Left ventricle myocardium inferior (tissue), 1 donor: ENCODE results near the gene GLI2. TPM values are rescaled to one million over a fixed set of nuclear protein-coding genes. Genes with fewer than 3 reads are reported as not detected.

Source experiments
- DNase-seq: peaks from one replicate; pipeline ENCODE4 v3.0.0-alpha.2; 2020
- H3K27ac ChIP-seq: fragments of 200-600 bp; replicated peaks from 2 replicates; pipeline ENCODE4 v1.8.0; 2021
- H3K27me3 ChIP-seq: fragments of 200-600 bp; 2 replicates; pipeline ENCODE4 v1.8.0; 2021; ENCODE audit warnings: low read depth
- H3K36me3 ChIP-seq: fragments of 200-600 bp; 2 replicates; pipeline ENCODE4 v1.8.0; 2021
- H3K4me1 ChIP-seq: fragments of 200-600 bp; 2 replicates; pipeline ENCODE4 v1.8.0; 2021
- H3K4me3 ChIP-seq: fragments of 200-600 bp; 2 replicates; pipeline ENCODE4 v1.8.0; 2021; ENCODE audit warnings: mild to moderate bottlenecking, moderate library complexity
- H3K9me3 ChIP-seq: fragments of 200-600 bp; replicated peaks from 2 replicates; pipeline ENCODE4 v1.8.0; 2021
- CTCF ChIP-seq: fragments of 200-600 bp; IDR thresholded peaks from 2 replicates; pipeline ENCODE4 v1.8.0; 2021; ENCODE audit warnings: antibody characterized with exemption, mild to moderate bottlenecking, borderline replicate concordance
- intact Hi-C: fragments of 100-400 bp; cut with micrococcal nuclease; formaldehyde crosslinking; loops from one replicate; pipeline ENCODE4 v1.11.0; 2022
- total RNA-seq: library from RNA; stranded (reverse); fragmentation: NEBNext Ultra II Directional; extraction: Animal tissue kit (Norgen Biotek cat#: 25700); gene quantifications from one replicate; pipeline ENCODE4 v1.2.1, GENCODE V29; 2021
- donor health status: DM: no; HTN: yes; CAD: no; lungs with severe emphysema.

The GLI2 gene
- total RNA-seq, 1 donor from 2014 or later: 2.4 TPM

- Histone ChIP-seq H3K27me3 (peaks cover 86% of the 10 kb centered on the region), H3K4me1 (no peaks in the 10 kb centered on the region), H3K9me3 (no peaks in the 10 kb centered on the region), H3K27ac (no peak overlapping the region), H3K36me3 (no peaks in the 10 kb centered on the region), H3K4me3 (no peak overlapping the region)
- no peak for DNase-seq
- intact Hi-C loops: no loop called here
- no peak for TF ChIP-seq CTCF
Measured at GRCh38 chr2:120703330-120703994, 32.2 kb upstream of the GLI2 start.

DNA sequence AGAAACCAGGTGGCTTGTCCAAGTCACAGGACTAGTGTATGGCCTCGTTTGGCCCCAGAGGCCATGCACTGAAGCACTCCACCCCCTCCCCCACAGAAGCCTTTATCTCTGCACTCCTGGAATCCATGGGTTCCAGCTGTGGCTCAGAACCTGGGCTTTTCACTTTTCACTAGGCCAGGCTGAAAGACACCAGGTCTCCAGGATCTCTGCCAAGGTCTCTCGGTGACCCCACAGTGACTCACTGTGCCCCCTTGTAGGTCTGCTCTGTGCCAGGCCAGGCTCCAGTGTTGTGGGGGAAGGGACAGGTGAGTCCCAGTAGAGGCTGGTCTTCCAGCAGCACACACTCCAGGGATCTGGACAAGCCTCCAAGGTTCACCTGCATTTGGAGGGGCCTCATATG, 31.0 kb upstream of the GLI2 start:
- no peak for TF ChIP-seq CTCF
- Histone ChIP-seq H3K9me3 (no peaks in the 10 kb centered on the region), H3K27ac (no peak overlapping the region), H3K36me3 (no peaks in the 10 kb centered on the region), H3K4me1 (no peaks in the 10 kb centered on the region), H3K4me3 (no peak overlapping the region), H3K27me3 (peaks cover 87% of the 10 kb centered on the region)
- intact Hi-C loops: no loop called here
- DNase-seq: no peak

DNA sequence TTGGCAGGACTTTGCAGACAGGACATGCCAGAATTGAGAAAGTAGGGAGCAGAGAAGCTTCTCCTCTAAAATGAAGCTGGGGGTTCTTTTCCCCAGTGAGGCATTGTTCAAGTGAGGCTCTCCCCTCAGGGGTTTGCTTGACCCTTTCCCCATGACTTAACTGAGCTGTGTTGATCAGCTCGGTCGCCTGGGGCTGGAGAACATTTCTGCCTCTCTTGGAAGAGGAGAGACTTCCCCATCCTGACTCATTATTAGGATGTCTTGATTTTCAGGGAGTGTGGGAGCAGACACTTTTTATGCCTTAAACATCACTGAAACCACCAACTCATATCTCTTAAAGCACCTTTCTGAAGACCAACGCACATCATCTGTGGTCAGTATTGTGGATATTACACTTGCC, 27.9 kb upstream of the GLI2 start:
- H3K4me1 ChIP-seq: no peaks in the 10 kb centered on the region
- intact Hi-C loops: no loop called here

GRCh38 chr2:120708944-120709607, 26.6 kb upstream of the GLI2 start:
- Histone ChIP-seq H3K4me1 (no peaks in the 10 kb centered on the region), H3K4me3 (no peak overlapping the region), H3K36me3 (no peaks in the 10 kb centered on the region), H3K27me3 (peaks cover 92% of the 10 kb centered on the region), H3K27ac (no peak overlapping the region), H3K9me3 (no peaks in the 10 kb centered on the region)
- no peak for TF ChIP-seq CTCF
- intact Hi-C loops: no loop called here
- no peak for DNase-seq

More for the DNA sequence above, 27.9 kb upstream of the GLI2 start:
- Histone ChIP-seq H3K4me3 (no peak overlapping the region), H3K9me3 (no peaks in the 10 kb centered on the region), H3K36me3 (no peaks in the 10 kb centered on the region), H3K27me3 (peaks cover 85% of the 10 kb centered on the region), H3K27ac (no peak overlapping the region)
- DNase-seq: no peak
- TF ChIP-seq CTCF: no peak

- intact Hi-C loops: no loop called here
- H3K4me1 ChIP-seq: no peaks in the 10 kb centered on the region
- DNase-seq: no peak
- H3K9me3 ChIP-seq: no peaks in the 10 kb centered on the region
- TF ChIP-seq CTCF: no peak
- no peak overlapping the region for H3K4me3 ChIP-seq
- H3K27ac ChIP-seq: no peak overlapping the region
- H3K27me3 ChIP-seq: peaks cover 91% of the 10 kb centered on the region
- no peaks in the 10 kb centered on the region for H3K36me3 ChIP-seq
Measured at GRCh38 chr2:120709608-120710041, 26.0 kb upstream of the GLI2 start.
